Left lung (tissue), 10 donors: ENCODE results near the gene TMEM175. TPM values are rescaled to one million over a fixed set of nuclear protein-coding genes. Genes with fewer than 3 reads are reported as not detected.
"Not testable (repeated sequence)": the region's sequence is repeated elsewhere in the genome, so short reads cannot be mapped to it uniquely, and the experiment has no call there.

Experiments
- ATAC-seq: fragments of 200-7000 bp; cut with Tn5 transposase; one replicate; pipeline ENCODE4 v1.9.1; 2020; ENCODE audit warnings: moderate library complexity
- DNase-seq, 4 donors: peaks; one replicate each; pipeline ENCODE4 v3.0.0-alpha.2; 2013 to 2020
- H3K27ac ChIP-seq, 2 donors: fragments of 200-600 bp; sonication (generic) in 1 of 2; one replicate each; pipeline versions ENCODE4 v1.5.0 to v1.8.0; 2020 to 2021
- H3K27me3 ChIP-seq, 2 donors: fragments of 200-600 bp; sonication (generic) in 1 of 2; one replicate each; pipeline versions ENCODE4 v1.5.0 to v1.8.0; 2020 to 2021
- H3K36me3 ChIP-seq, 2 donors: fragments of 200-600 bp; sonication (generic) in 1 of 2; one replicate each; pipeline versions ENCODE4 v1.5.0 to v1.8.0; 2020 to 2021
- H3K4me1 ChIP-seq, 2 donors: fragments of 200-600 bp; one replicate each; pipeline ENCODE4 v1.8.0; 2021
- H3K4me3 ChIP-seq, 2 donors: fragments of 200-600 bp; sonication (generic) in 1 of 2; one replicate each; pipeline versions ENCODE4 v1.5.0 to v1.8.0; 2020 to 2021; ENCODE audit warnings: mild to moderate bottlenecking in 1 of 2
- H3K9me3 ChIP-seq, 2 donors: fragments of 200-600 bp; sonication (generic) in 1 of 2; one replicate each; pipeline versions ENCODE4 v1.5.0 to v1.8.0; 2020 to 2021
- intact Hi-C, 2 donors: fragments of 100-400 bp; cut with DNase I; formaldehyde crosslinking; loops; one replicate each; pipeline versions ENCODE4 v1.11.2 to v1.14.2; 2022
- polyA plus RNA-seq, 6 donors: library from polyadenylated mRNA; unstranded; fragments of 120-200 nt; gene quantifications; one replicate each; pipeline ENCODE4 v1.2.1, GENCODE V29; 2013; ENCODE audit not compliant: insufficient read length in 6 of 6
- total RNA-seq, 2 donors: library from RNA; stranded (reverse); fragmentation: NEBNext Ultra II Directional; extraction: Animal tissue kit (Norgen Biotek cat#: 25700); gene quantifications; one replicate each; pipeline ENCODE4 v1.2.1, GENCODE V29; 2021
- TF ChIP-seq, protein P1 (sequence below), 2 donors: fragments of 200-600 bp; sonication (generic) in 1 of 2; IDR thresholded peaks; one replicate each; pipeline versions ENCODE4 v1.5.0 to v1.8.0; 2021; ENCODE audit warnings: antibody characterized with exemption in 2 of 2
- donor health status: DM: no; HTN: yes; CAD: no.
- donor health status: DM: no; HTN: no; CAD: no.

The TMEM175 gene
- total and polyA plus RNA-seq, 8 donors, result 24.4 to 38.7 (median 27.6) TPM

DNA sequence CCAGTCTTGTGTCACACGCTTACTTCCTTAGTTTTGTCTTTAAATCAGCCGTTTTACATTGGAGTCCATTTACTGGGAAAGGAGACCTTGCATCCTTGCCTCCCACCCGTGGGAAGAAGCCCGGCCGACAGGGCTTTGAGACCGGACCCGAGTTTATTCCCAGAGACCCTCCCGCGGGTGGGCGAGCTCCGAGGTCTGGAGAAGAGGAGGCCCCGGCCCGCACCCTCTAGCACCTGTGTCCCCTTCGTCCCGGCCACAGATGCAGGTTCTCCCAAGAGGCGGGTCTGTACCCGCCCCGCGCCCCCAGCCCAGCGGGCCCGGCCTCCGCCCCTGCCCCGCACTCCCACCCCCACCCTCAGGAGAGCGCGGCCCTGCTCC is 64.7 kb downstream of the TMEM175 start:
- peaks cover 0 to under 1% of the 10 kb centered on the region in 2 donors for H3K36me3 ChIP-seq
- intact Hi-C loops, result no loop called here
- ATAC-seq, result no peak
- H3K9me3 ChIP-seq, result no peaks in the 10 kb centered on the region
- H3K27ac ChIP-seq, result no peak overlapping the region
- peaks cover 8 to 14% of the 10 kb centered on the region in 2 donors for H3K4me1 ChIP-seq
- no peak overlapping the region for H3K4me3 ChIP-seq
- TF ChIP-seq, protein P1, sequence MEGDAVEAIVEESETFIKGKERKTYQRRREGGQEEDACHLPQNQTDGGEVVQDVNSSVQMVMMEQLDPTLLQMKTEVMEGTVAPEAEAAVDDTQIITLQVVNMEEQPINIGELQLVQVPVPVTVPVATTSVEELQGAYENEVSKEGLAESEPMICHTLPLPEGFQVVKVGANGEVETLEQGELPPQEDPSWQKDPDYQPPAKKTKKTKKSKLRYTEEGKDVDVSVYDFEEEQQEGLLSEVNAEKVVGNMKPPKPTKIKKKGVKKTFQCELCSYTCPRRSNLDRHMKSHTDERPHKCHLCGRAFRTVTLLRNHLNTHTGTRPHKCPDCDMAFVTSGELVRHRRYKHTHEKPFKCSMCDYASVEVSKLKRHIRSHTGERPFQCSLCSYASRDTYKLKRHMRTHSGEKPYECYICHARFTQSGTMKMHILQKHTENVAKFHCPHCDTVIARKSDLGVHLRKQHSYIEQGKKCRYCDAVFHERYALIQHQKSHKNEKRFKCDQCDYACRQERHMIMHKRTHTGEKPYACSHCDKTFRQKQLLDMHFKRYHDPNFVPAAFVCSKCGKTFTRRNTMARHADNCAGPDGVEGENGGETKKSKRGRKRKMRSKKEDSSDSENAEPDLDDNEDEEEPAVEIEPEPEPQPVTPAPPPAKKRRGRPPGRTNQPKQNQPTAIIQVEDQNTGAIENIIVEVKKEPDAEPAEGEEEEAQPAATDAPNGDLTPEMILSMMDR (IDR thresholded peaks at IDR 0.05), result no peak
- H3K27me3 ChIP-seq, result peaks cover 42 to 71% of the 10 kb centered on the region in 2 donors
- peak in 1 of 4 donors; percentile 65 for DNase-seq

DNA sequence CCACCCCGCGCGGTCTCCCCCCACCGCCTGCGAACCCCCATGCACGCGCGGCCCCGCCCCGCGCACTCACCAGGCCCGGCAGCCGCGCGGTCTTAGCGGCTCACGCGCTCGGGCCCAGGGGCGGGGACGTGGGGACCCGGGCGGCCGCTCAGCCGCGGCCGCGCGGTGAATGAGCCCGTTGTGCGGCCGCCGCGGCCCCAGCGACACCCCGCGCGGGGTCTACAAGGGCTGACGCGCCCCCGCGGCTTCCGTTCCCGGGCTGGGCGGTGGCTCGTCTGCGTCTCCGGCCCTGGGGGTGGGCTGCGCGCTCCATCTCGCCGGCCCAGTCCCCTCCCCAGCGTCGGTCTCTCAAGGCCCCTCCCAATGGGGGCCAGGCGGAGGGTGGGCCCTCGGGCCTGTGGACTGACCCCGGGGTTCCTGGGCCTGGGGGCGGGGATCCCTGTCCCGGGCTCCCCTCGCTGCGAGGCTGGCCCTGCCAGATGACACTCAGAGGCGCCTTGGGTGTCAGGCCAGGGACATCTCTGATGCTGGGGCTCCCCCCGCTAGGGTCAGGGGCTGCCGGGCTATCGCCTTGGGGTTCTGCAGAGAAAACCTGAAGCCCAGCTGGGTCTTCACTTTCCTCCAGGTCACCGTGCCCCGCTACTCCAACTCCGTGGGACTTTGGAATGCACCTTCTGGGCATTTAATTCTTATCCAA is 65.3 kb downstream of the TMEM175 start:
- ATAC-seq (peak; percentile 17), DNase-seq (peak in 2 of 4 donors; percentile 36 to 77)
- intact Hi-C loops, result no loop called here

DNA sequence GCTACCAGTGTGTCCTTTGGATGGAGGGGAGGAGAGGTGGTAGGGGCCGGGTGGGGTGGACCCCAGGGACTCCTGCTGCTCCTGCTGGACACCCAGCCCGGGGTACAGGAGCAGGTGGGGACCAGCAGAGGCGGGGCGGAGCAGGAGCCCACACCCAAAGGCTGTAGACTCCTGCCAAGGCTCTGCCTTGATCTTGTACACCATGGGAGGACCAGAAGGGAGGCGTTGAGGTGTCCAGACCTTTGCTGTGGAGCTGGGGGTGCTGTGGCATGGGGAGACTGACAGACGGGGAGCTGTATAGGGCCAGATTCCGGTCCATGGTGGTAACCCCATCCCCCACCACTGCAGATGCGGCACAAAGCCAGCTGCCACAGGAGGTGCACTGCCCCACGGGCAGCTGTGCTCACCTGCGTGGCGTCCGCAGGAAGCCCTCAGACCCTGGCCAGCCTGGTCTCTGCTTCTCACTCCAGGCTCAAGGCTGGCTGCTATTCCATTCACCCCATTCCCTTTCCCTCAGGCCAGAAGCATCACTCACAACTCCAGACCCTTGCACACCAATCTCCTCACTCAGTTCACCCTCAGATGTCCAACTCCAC is 65.9 kb downstream of the TMEM175 start:
- peaks cover 54 to 83% of the 10 kb centered on the region in 2 donors for H3K27me3 ChIP-seq
- H3K36me3 ChIP-seq, result no peaks in the 10 kb centered on the region
- no peak overlapping the region for H3K4me3 ChIP-seq
- intact Hi-C loops, result no loop called here
- no peaks in the 10 kb centered on the region for H3K9me3 ChIP-seq
- ATAC-seq, result no peak
- TF ChIP-seq, protein P1 (IDR thresholded peaks at IDR 0.05), result no peak
- peaks cover 5 to 26% of the 10 kb centered on the region in 2 donors for H3K4me1 ChIP-seq
- H3K27ac ChIP-seq, result no peak overlapping the region
- peak in 1 of 4 donors; percentile 59 for DNase-seq

More for the DNA sequence above, 65.3 kb downstream of the TMEM175 start:
- H3K27me3 ChIP-seq, result peaks cover 47 to 76% of the 10 kb centered on the region in 2 donors
- H3K4me1 ChIP-seq, result peaks cover 8 to 20% of the 10 kb centered on the region in 2 donors
- H3K4me3 ChIP-seq, result peak overlapping the region in 1 of 2 donors; percentile 3
- H3K36me3 ChIP-seq, result no peaks in the 10 kb centered on the region
- H3K9me3 ChIP-seq, result no peaks in the 10 kb centered on the region
- TF ChIP-seq, protein P1 (IDR thresholded peaks at IDR 0.05), result no peak
- no peak overlapping the region for H3K27ac ChIP-seq

DNA sequence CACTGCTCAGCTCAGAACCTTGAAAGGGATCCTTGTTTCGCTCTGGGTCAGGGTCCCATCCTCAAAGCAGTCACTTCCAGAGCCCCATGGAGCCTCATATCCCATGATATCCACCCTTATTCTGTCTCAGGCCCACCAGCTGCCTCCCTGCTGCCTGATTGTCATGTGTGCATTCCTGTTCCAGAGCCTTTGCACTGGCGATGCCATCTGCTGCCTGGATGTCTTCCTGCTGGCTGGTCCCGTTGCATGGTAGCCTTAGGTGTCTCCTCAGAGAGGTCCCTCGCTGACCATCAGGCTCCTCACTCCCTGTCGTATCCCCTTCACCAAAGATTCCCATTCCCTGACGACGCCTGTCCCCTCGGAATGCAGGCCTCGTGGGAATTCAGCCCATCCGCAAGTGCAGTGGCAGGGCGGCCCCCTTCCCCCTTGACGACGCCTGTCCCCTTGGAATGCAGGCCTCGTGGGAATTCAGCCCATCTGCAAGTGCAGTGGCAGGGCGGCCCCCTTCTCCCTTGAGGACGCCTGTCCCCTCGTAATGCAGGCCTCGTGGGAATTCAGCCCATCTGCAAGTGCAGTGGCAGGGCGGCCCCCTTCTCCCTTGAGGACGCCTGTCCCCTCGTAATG is 67.1 kb downstream of the TMEM175 start:
- DNase-seq, result peak in 1 of 4 donors; percentile 20
- Histone ChIP-seq H3K27me3 (peaks cover 65 to 94% of the 10 kb centered on the region in 2 donors), H3K4me1 (peaks cover 4 to 30% of the 10 kb centered on the region in 2 donors)
- H3K4me3 ChIP-seq, H3K27ac ChIP-seq, intact Hi-C loops, H3K36me3 ChIP-seq, H3K9me3 ChIP-seq, ATAC-seq: not testable (repeated sequence)

DNA sequence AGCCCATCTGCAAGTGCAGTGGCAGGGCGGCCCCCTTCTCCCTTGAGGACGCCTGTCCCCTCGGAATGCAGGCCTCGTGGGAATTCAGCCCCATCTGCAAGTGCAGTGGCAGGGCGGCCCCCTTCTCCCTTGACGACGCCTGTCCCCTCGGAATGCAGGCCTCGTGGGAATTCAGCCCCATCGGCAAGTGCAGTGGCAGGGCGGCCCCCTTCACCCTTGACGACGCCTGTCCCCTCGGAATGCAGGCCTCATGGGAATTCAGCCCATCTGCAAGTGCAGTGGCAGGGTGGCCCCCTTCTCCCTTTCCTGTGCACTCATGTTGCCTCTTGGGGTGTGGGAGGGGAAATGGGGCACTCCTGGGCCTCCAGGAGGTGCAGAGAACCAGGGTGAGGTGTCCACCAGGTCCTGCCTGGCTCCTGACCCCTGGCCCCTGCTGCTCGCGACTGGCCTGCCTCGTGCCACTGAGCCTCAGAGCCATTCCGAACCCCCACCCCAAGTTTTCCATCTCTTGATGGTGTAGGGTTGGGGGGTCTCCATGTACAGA is 67.7 kb downstream of the TMEM175 start:
- H3K4me1 ChIP-seq, result peaks cover 4 to 30% of the 10 kb centered on the region in 2 donors
- no peak overlapping the region for H3K27ac ChIP-seq
- H3K4me3 ChIP-seq, result no peak overlapping the region
- no peaks in the 10 kb centered on the region for H3K36me3 ChIP-seq
- TF ChIP-seq, protein P1 (IDR thresholded peaks at IDR 0.05), result no peak
- H3K27me3 ChIP-seq, result peaks cover 68 to 100% of the 10 kb centered on the region in 2 donors
- DNase-seq, result peak in 1 of 4 donors; percentile 59
- ATAC-seq, result no peak
- H3K9me3 ChIP-seq, result no peaks in the 10 kb centered on the region
- intact Hi-C loops, result no loop called here
